HepG2 (cell line): Measurements from ENCODE around the gene SLC43A3. TPM values are rescaled to one million over a fixed set of nuclear protein-coding genes. Genes with fewer than 3 reads are reported as not detected.

ENCODE experiments used
- ASH2L ChIP-seq: fragments of 300-600, 200-600 bp; sonication (generic); IDR thresholded peaks from 2 replicates; pipeline ENCODE4 v1.7.0; 2017; ENCODE audit warnings: low read depth, mild to moderate bottlenecking, moderate library complexity, mixed read lengths, low read length; ENCODE audit not compliant: insufficient read length
- ATF7-NPFF ChIP-seq: sonication (generic); formaldehyde crosslinking; IDR thresholded peaks from 2 replicates; pipeline ENCODE4 v1.8.1; 2023; ENCODE audit warnings: mild to moderate bottlenecking, low read depth, missing genetic modification reagents, moderate library complexity
- CBX2 ChIP-seq, 2 experiments: fragments of 200-600 bp in 1 of 2; sonication (generic); formaldehyde crosslinking in 1 of 2; IDR thresholded peaks; 2 replicates each; pipeline versions ENCODE4 v1.7.0 to v1.8.1; 2018 to 2022; ENCODE audit warnings: low read depth in 2 of 2, low read length in 1 of 2, mild to moderate bottlenecking in 1 of 2, missing genetic modification reagents in 1 of 2
- CCAR2 ChIP-seq: fragments of 200-400 bp; formaldehyde crosslinking; optimal IDR thresholded peaks from 2 replicates; pipeline ENCODE3; 2018; ENCODE audit warnings: low read depth, mild to moderate bottlenecking, low read length, moderate library complexity
- CEBPB ChIP-seq: IDR thresholded peaks from 2 replicates; pipeline ENCODE4 v1.6.1; 2011; ENCODE audit warnings: low read depth, low read length, improper control_type of control experiment, borderline replicate concordance
- E2F1 ChIP-seq: sonication (generic); formaldehyde crosslinking; IDR thresholded peaks from 2 replicates; pipeline ENCODE4 v1.5.0; 2020; ENCODE audit warnings: missing genetic modification reagents
- FOSL1 ChIP-seq: sonication (generic); formaldehyde crosslinking; IDR thresholded peaks from 2 replicates; pipeline ENCODE4 v1.9.0; 2021; ENCODE audit warnings: missing genetic modification reagents, borderline replicate concordance
- HOXA7 ChIP-seq: sonication (generic); formaldehyde crosslinking; IDR thresholded peaks from 2 replicates; pipeline ENCODE4 v1.8.1; 2022; ENCODE audit warnings: mild to moderate bottlenecking, missing genetic modification reagents, moderate library complexity
- HOXA9 ChIP-seq: sonication (generic); formaldehyde crosslinking; IDR thresholded peaks from 2 replicates; pipeline ENCODE4 v1.8.1; 2022; ENCODE audit warnings: missing genetic modification reagents, mild to moderate bottlenecking, moderate library complexity, borderline replicate concordance
- MEIS2 ChIP-seq: sonication (generic); formaldehyde crosslinking; IDR thresholded peaks from 2 replicates; pipeline ENCODE4 v1.9.0; 2021; ENCODE audit warnings: mild to moderate bottlenecking, missing genetic modification reagents
- NFKB2 ChIP-seq: sonication (generic); formaldehyde crosslinking; IDR thresholded peaks from 2 replicates; pipeline ENCODE4 v1.4.0; 2020; ENCODE audit warnings: missing genetic modification reagents, borderline replicate concordance
- NR2F1 ChIP-seq, 2 experiments: fragments of 450-650 bp in 1 of 2; formaldehyde crosslinking in 1 of 2; IDR thresholded peaks; 2 replicates each; pipeline versions ENCODE4 v1.5.0 to v1.6.1; 2016 to 2020; ENCODE audit warnings: mild to moderate bottlenecking in 1 of 2, missing compliant biosample characterization in 1 of 2, missing genetic modification reagents in 1 of 2, moderate library complexity in 1 of 2
- PAWR ChIP-seq: sonication (generic); formaldehyde crosslinking; IDR thresholded peaks from 2 replicates; pipeline ENCODE4 v1.4.0; 2020; ENCODE audit warnings: missing genetic modification reagents, mild to moderate bottlenecking, borderline replicate concordance
- REST ChIP-seq, 2 experiments: IDR thresholded peaks; 2 replicates each; pipeline ENCODE4 v1.6.1; 2011 to 2012; ENCODE audit warnings: low read length in 2 of 2, borderline replicate concordance in 1 of 2, low read depth in 1 of 2, mild to moderate bottlenecking in 1 of 2, moderate library complexity in 1 of 2
- SALL1 ChIP-seq: sonication (generic); formaldehyde crosslinking; IDR thresholded peaks from 2 replicates; pipeline ENCODE4 v1.8.0; 2022; ENCODE audit warnings: mild to moderate bottlenecking, missing genetic modification reagents
- THAP7 ChIP-seq: sonication (generic); formaldehyde crosslinking; IDR thresholded peaks from 2 replicates; pipeline ENCODE4 v1.8.1; 2023; ENCODE audit warnings: mild to moderate bottlenecking, missing genetic modification reagents
- ZFP36L1 ChIP-seq: sonication (generic); formaldehyde crosslinking; IDR thresholded peaks from 2 replicates; pipeline ENCODE4 v1.8.0; 2022; ENCODE audit warnings: mild to moderate bottlenecking, missing genetic modification reagents, moderate library complexity
- ZFP90 ChIP-seq: sonication (generic); formaldehyde crosslinking; IDR thresholded peaks from 2 replicates; pipeline ENCODE4 v1.8.0; 2022; ENCODE audit warnings: missing genetic modification reagents, mild to moderate bottlenecking, inconsistent platforms, borderline replicate concordance
- ZNF264 ChIP-seq: sonication (generic); formaldehyde crosslinking; IDR thresholded peaks from 2 replicates; pipeline ENCODE4 v1.4.0; 2020; ENCODE audit warnings: missing genetic modification reagents
- ZNF296 ChIP-seq: sonication (generic); formaldehyde crosslinking; conservative IDR thresholded peaks from 2 replicates; pipeline ENCODE4 v1.5.0; 2020; ENCODE audit warnings: mild to moderate bottlenecking, missing genetic modification reagents
- ZNF367 ChIP-seq: sonication (generic); formaldehyde crosslinking; IDR thresholded peaks from 2 replicates; pipeline ENCODE4 v1.4.0; 2020; ENCODE audit warnings: missing genetic modification reagents, borderline replicate concordance
- ZNF441 ChIP-seq: sonication (generic); formaldehyde crosslinking; IDR thresholded peaks from 2 replicates; pipeline ENCODE4 v1.7.0; 2021; ENCODE audit warnings: missing genetic modification reagents, borderline replicate concordance
- ZNF619 ChIP-seq: sonication (generic); formaldehyde crosslinking; IDR thresholded peaks from 2 replicates; pipeline ENCODE4 v1.4.0; 2020; ENCODE audit warnings: mild to moderate bottlenecking, missing genetic modification reagents
- ZNF7 ChIP-seq: IDR thresholded peaks from 2 replicates; pipeline ENCODE4 v1.6.1; 2016; ENCODE audit warnings: missing biosample characterization, missing genetic modification reagents
- ZSCAN9 ChIP-seq: IDR thresholded peaks from 2 replicates; pipeline ENCODE4 v1.6.1; 2016; ENCODE audit warnings: borderline replicate concordance
- polyA plus RNA-seq, 8 experiments: library from polyadenylated mRNA; depleted of rRNA in 3 of 8; stranded (reverse) in 7 of 8; unstranded in 1 of 8; fragments of >200 nt; fragmentation: Illumina TruSeq in 4 of 8; extraction: Trizol in 4 of 8; gene quantifications; 2 replicates each; pipeline versions ENCODE4 v1.2.1 to v1.2.3, GENCODE V29; 2011 to 2016; ENCODE audit warnings: low read depth in 4 of 8, missing spikeins in 1 of 8, mixed read lengths in 1 of 8; ENCODE audit not compliant: insufficient read depth in 1 of 8
- total RNA-seq, 5 experiments: library from RNA; depleted of rRNA; stranded (reverse); fragments of >200 nt; fragmentation: Illumina TruSeq; extraction: Trizol; gene quantifications; 2 replicates each; pipeline ENCODE4 v1.2.3, GENCODE V29; 2016; ENCODE audit warnings: low read depth in 1 of 5

Gene SLC43A3
- total and polyA plus RNA-seq, 2 of the 13 experiments (the other 11 are each of a cell fraction or from before 2014, with no cell fraction given), result 2.6 TPM; not detected in 1

- no peak for TF ChIP-seq E2F1 (CRISPR knock-in tag)
- TF ChIP-seq ZSCAN9 (CRISPR knock-in tag), result peak; percentile 63; the same call in 1 of the 2 replicates
- peak; percentile 69 for TF ChIP-seq SALL1 (CRISPR knock-in tag)
- TF ChIP-seq ZFP90, result no peak
- TF ChIP-seq HOXA7 (CRISPR knock-in tag), result no peak
- no peak for TF ChIP-seq REST (IDR thresholded peaks at IDR 0.05; ENCODE audit: borderline replicate concordance in 1 of 2, low read depth in 1 of 2, low read length in 2 of 2)
- TF ChIP-seq ZNF441, result no peak
- no peak for TF ChIP-seq HOXA9 (CRISPR knock-in tag)
- TF ChIP-seq ZFP36L1 (CRISPR knock-in tag), result no peak
- peak; percentile 20 for TF ChIP-seq ASH2L
- 0 out of 2 replicates have a peak, but pooled peaks have one; percentile 12 for TF ChIP-seq ZNF296
- no peak for TF ChIP-seq NFKB2
- TF ChIP-seq ZNF367, result no peak
- TF ChIP-seq ZNF264, result peak; percentile 60; the same call in 1 of the 2 replicates
- TF ChIP-seq THAP7, result no peak
- TF ChIP-seq ZNF619 (CRISPR knock-in tag), result no peak
- no peak for TF ChIP-seq CBX2 (IDR thresholded peaks at IDR 0.05; ENCODE audit: low read depth, low read length)
- no peak for TF ChIP-seq CBX2 (CRISPR knock-in tag; IDR thresholded peaks at IDR 0.05; ENCODE audit: low read depth)
- no peak for TF ChIP-seq ZNF7 (CRISPR knock-in tag)
- peak in 1 of 2 experiments; percentile 51; a peak in 2 of 4 replicates for TF ChIP-seq NR2F1 (CRISPR knock-in tag; IDR thresholded peaks at IDR 0.05)
- TF ChIP-seq PAWR (CRISPR knock-in tag), result no peak
- TF ChIP-seq CCAR2, result no peak
- peak; percentile 62; the same call in 1 of the 2 replicates for TF ChIP-seq CEBPB
- TF ChIP-seq MEIS2, result no peak
- no peak for TF ChIP-seq FOSL1 (CRISPR knock-in tag)
- TF ChIP-seq ATF7-NPFF (CRISPR knock-in tag), result no peak
These were observed 14.0 kb upstream of the SLC43A3 start (continued) for GRCh38 chr11:57440744-57441414.
